IPS-18a (cell line): ENCODE measurements around the gene CAST.

ENCODE experiments used
- H3K27ac ChIP-seq: one replicate; pipeline ENCODE4 v1.5.1; 2013; ENCODE audit warnings: low read length
- H3K27me3 ChIP-seq: one replicate; pipeline ENCODE4 v1.6.1; 2013; ENCODE audit warnings: mild to moderate bottlenecking, low read length; ENCODE audit not compliant: control insufficient read depth, insufficient read depth
- H3K36me3 ChIP-seq: one replicate; pipeline ENCODE4 v1.6.1; 2013; ENCODE audit warnings: low read depth, low read length; ENCODE audit not compliant: control insufficient read depth
- H3K4me1 ChIP-seq: one replicate; pipeline ENCODE4 v1.6.1; 2013; ENCODE audit warnings: low read depth, low read length; ENCODE audit not compliant: control insufficient read depth
- H3K4me3 ChIP-seq: one replicate; pipeline ENCODE4 v1.5.1; 2013; ENCODE audit warnings: low read length
- H3K9ac ChIP-seq: one replicate; pipeline ENCODE4 v1.6.1; 2013; ENCODE audit warnings: mild to moderate bottlenecking, low read length, moderate library complexity
- H3K9me3 ChIP-seq: one replicate; pipeline ENCODE4 v1.6.1; 2013; ENCODE audit warnings: low read depth, low read length; ENCODE audit not compliant: control insufficient read depth

CAST gene

GRCh38 chr5:96817506-96817905 lies 155.3 kb downstream of the CAST start:
- Histone ChIP-seq H3K27ac (no peak overlapping the region), H3K27me3 (no peaks in the 10 kb centered on the region), H3K36me3 (no peaks in the 10 kb centered on the region), H3K4me1 (peaks cover 16% of the 10 kb centered on the region), H3K9me3 (no peaks in the 10 kb centered on the region), H3K9ac (no peak overlapping the region), H3K4me3 (no peak overlapping the region)

GRCh38 chr5:96818125-96818788 lies 156.1 kb downstream of the CAST start:
- H3K9me3 ChIP-seq: no peaks in the 10 kb centered on the region
- no peaks in the 10 kb centered on the region for H3K36me3 ChIP-seq
- peaks cover 16% of the 10 kb centered on the region for H3K4me1 ChIP-seq
- H3K27ac ChIP-seq: no peak overlapping the region
- H3K27me3 ChIP-seq: no peaks in the 10 kb centered on the region
- no peak overlapping the region for H3K9ac ChIP-seq
- no peak overlapping the region for H3K4me3 ChIP-seq

GRCh38 chr5:96819806-96820205 lies 157.6 kb downstream of the CAST start:
- H3K9ac ChIP-seq: no peak overlapping the region

GRCh38 chr5:96821260-96821916 lies 159.2 kb downstream of the CAST start:
- H3K36me3 ChIP-seq: no peaks in the 10 kb centered on the region
- H3K27ac ChIP-seq: no peak overlapping the region
- H3K27me3 ChIP-seq: no peaks in the 10 kb centered on the region
- H3K9me3 ChIP-seq: no peaks in the 10 kb centered on the region
- peaks cover 11% of the 10 kb centered on the region for H3K4me1 ChIP-seq
- H3K4me3 ChIP-seq: no peak overlapping the region
- no peak overlapping the region for H3K9ac ChIP-seq

More at GRCh38 chr5:96819806-96820205, 157.6 kb downstream of the CAST start:
- Histone ChIP-seq H3K27ac (no peak overlapping the region), H3K4me3 (no peak overlapping the region), H3K27me3 (no peaks in the 10 kb centered on the region), H3K4me1 (peaks cover 16% of the 10 kb centered on the region), H3K36me3 (no peaks in the 10 kb centered on the region), H3K9me3 (no peaks in the 10 kb centered on the region)

- H3K9me3 ChIP-seq: no peaks in the 10 kb centered on the region
- peaks cover 6% of the 10 kb centered on the region for H3K4me1 ChIP-seq
- no peak overlapping the region for H3K4me3 ChIP-seq
- H3K27ac ChIP-seq: no peak overlapping the region
- no peak overlapping the region for H3K9ac ChIP-seq
- no peaks in the 10 kb centered on the region for H3K36me3 ChIP-seq
- H3K27me3 ChIP-seq: no peaks in the 10 kb centered on the region
Measured at GRCh38 chr5:96822686-96823459, 160.7 kb downstream of the CAST start.

- no peak overlapping the region for H3K4me3 ChIP-seq
- no peaks in the 10 kb centered on the region for H3K9me3 ChIP-seq
- no peak overlapping the region for H3K9ac ChIP-seq
- H3K27ac ChIP-seq: no peak overlapping the region
- peaks cover 6% of the 10 kb centered on the region for H3K4me1 ChIP-seq
- no peaks in the 10 kb centered on the region for H3K27me3 ChIP-seq
- no peaks in the 10 kb centered on the region for H3K36me3 ChIP-seq
Measured at GRCh38 chr5:96823900-96824380, 161.8 kb downstream of the CAST start.
